CD14-positive monocyte (primary cell): Measurements from ENCODE around the gene H6PD. TPM values are rescaled to one million over a fixed set of nuclear protein-coding genes. Genes with fewer than 3 reads are reported as not detected.

Experiments used
- DNase-seq, 3 donors: peaks; one replicate each; pipeline ENCODE4 v3.0.0-alpha.2; 2011 to 2022
- H2AFZ ChIP-seq: 2 replicates; pipeline ENCODE4 v1.6.0; 2012; ENCODE audit warnings: mild to moderate bottlenecking, low read depth, low read length, inconsistent platforms; ENCODE audit not compliant: insufficient read depth, poor library complexity, severe bottlenecking
- H3K27ac ChIP-seq, 2 donors: 1 replicate in 1 of 2; 2 replicates in 1 of 2; pipeline ENCODE4 v1.5.1; 2012 to 2013; ENCODE audit warnings: low read length in 2 of 2, control low read depth in 1 of 2, inconsistent platforms in 1 of 2, low read depth in 1 of 2, mild to moderate bottlenecking in 1 of 2
- H3K27me3 ChIP-seq, 2 donors: one replicate each; pipeline versions ENCODE4 v1.6.0 to v1.6.1; 2011 to 2013; ENCODE audit warnings: low read length in 2 of 2; ENCODE audit not compliant: control insufficient read depth in 2 of 2, insufficient read depth in 2 of 2
- H3K36me3 ChIP-seq, 2 donors: replicated peaks in 1 of 2; 1 replicate in 1 of 2; 2 replicates in 1 of 2; pipeline versions ENCODE4 v1.5.1 to v1.6.1; 2012 to 2013; ENCODE audit warnings: low read length in 2 of 2, control low read depth in 1 of 2, inconsistent platforms in 1 of 2, mild to moderate bottlenecking in 1 of 2; ENCODE audit not compliant: insufficient read depth in 2 of 2, control insufficient read depth in 1 of 2
- H3K4me1 ChIP-seq, 2 donors: 1 replicate in 1 of 2; 2 replicates in 1 of 2; pipeline versions ENCODE4 v1.5.1 to v1.6.1; 2012 to 2013; ENCODE audit warnings: low read length in 2 of 2, control low read depth in 1 of 2, inconsistent platforms in 1 of 2, mild to moderate bottlenecking in 1 of 2, moderate library complexity in 1 of 2; ENCODE audit not compliant: insufficient read depth in 2 of 2, control insufficient read depth in 1 of 2
- H3K4me2 ChIP-seq: replicated peaks from 2 replicates; pipeline ENCODE3; 2012; ENCODE audit warnings: low read length, moderate library complexity, mild to moderate bottlenecking; ENCODE audit not compliant: poor library complexity, severe bottlenecking; ENCODE audit errors: extremely low read depth
- H3K4me3 ChIP-seq, 3 experiments: fragments of 200-600 bp in 1 of 3; sonication (generic) in 1 of 3; replicated peaks in 1 of 3; 1 replicate in 2 of 3; 2 replicates in 1 of 3; pipeline ENCODE4 v1.5.1; 2011 to 2013; ENCODE audit warnings: low read length in 3 of 3, mild to moderate bottlenecking in 3 of 3, control low read depth in 2 of 3, low read depth in 2 of 3, inconsistent platforms in 1 of 3, moderate library complexity in 1 of 3
- H3K79me2 ChIP-seq: 2 replicates; pipeline ENCODE4 v1.6.0; 2012; ENCODE audit warnings: mild to moderate bottlenecking, control low read depth, inconsistent platforms, low read length, moderate library complexity; ENCODE audit not compliant: insufficient read depth
- H3K9ac ChIP-seq: 2 replicates; pipeline ENCODE4 v1.6.0; 2017; ENCODE audit warnings: low read length, mild to moderate bottlenecking; ENCODE audit not compliant: insufficient read depth, poor library complexity, severe bottlenecking
- H3K9me3 ChIP-seq, 2 donors: replicated peaks in 1 of 2; 1 replicate in 1 of 2; 2 replicates in 1 of 2; pipeline versions ENCODE4 v1.5.1 to v1.6.1; 2012 to 2013; ENCODE audit warnings: low read length in 2 of 2, control low read depth in 1 of 2; ENCODE audit not compliant: control insufficient read depth in 1 of 2, insufficient read depth in 1 of 2
- H4K20me1 ChIP-seq: 2 replicates; pipeline ENCODE4 v1.6.0; 2012; ENCODE audit warnings: mild to moderate bottlenecking, low read length, control low read depth, moderate library complexity; ENCODE audit not compliant: insufficient read depth
- H3K27ac Mint-ChIP-seq, 7 donors: one replicate each; pipeline ENCODE4 v1.8.0; 2020; ENCODE audit warnings: mild to moderate bottlenecking in 7 of 7, mixed read lengths in 7 of 7, moderate library complexity in 6 of 7, inconsistent platforms in 2 of 7
- H3K27me3 Mint-ChIP-seq, 3 donors: one replicate each; pipeline ENCODE4 v1.8.0; 2021 to 2022; ENCODE audit warnings: low read depth in 3 of 3, mild to moderate bottlenecking in 3 of 3, mixed read lengths in 3 of 3, moderate library complexity in 3 of 3, inconsistent platforms in 1 of 3
- H3K36me3 Mint-ChIP-seq, 2 donors: one replicate each; pipeline ENCODE4 v1.8.0; 2020; ENCODE audit warnings: mixed read lengths in 2 of 2, inconsistent platforms in 1 of 2, mild to moderate bottlenecking in 1 of 2
- H3K4me1 Mint-ChIP-seq: one replicate; pipeline ENCODE4 v1.8.0; 2020; ENCODE audit warnings: mild to moderate bottlenecking, mixed read lengths
- H3K4me3 Mint-ChIP-seq, 2 donors: one replicate each; pipeline ENCODE4 v1.8.0; 2020; ENCODE audit warnings: mild to moderate bottlenecking in 2 of 2, mixed read lengths in 2 of 2, moderate library complexity in 1 of 2
- H3K9me3 Mint-ChIP-seq, 7 donors: one replicate each; pipeline ENCODE4 v1.8.0; 2020 to 2022; ENCODE audit warnings: mixed read lengths in 7 of 7, mild to moderate bottlenecking in 6 of 7, moderate library complexity in 6 of 7, inconsistent platforms in 2 of 7
- CTCF ChIP-seq: fragments of 200-600 bp; IDR thresholded peaks from one replicate; pipeline ENCODE4 v1.8.0; 2022; ENCODE audit warnings: antibody characterized with exemption, mild to moderate bottlenecking
- WGBS: methylation state at CpG from one replicate; pipeline ENCODE4 v1.1.5; 2013; ENCODE audit warnings: missing lambda C conversion rate; ENCODE audit not compliant: insufficient coverage; 5-methylcytosine and 5-hydroxymethylcytosine counted together
- intact Hi-C, 2 donors: fragments of 100-400 bp; cut with micrococcal nuclease; formaldehyde crosslinking; loops; one replicate each; pipeline versions ENCODE4 v1.15.0 to v1.15.1; 2023
- polyA plus RNA-seq, 3 donors: library from polyadenylated mRNA; depleted of rRNA in 1 of 3; unstranded in 2 of 3; stranded (reverse) in 1 of 3; fragments of 300-500 nt in 2 of 3; fragments of >200 nt in 1 of 3; fragmentation: Illumina TruSeq in 2 of 3; gene quantifications; 1 replicate in 2 of 3; 2 replicates in 1 of 3; pipeline ENCODE4 v1.2.3, GENCODE V29; 2012 to 2021

The H6PD gene
- polyA plus RNA-seq, 3 donors = 8.6 to 15.9 (median 11.4) TPM

GRCh38 chr1:9243066-9243739 is 8.6 kb downstream of the H6PD start:
- Histone ChIP-seq H3K4me3 (peak overlapping the region in 1 of 3 experiments; percentile 29), H3K4me1 (peaks cover 64 to 65% of the 10 kb centered on the region in 2 donors), H3K9me3 (no peaks in the 10 kb centered on the region), H3K27me3 (no peaks in the 10 kb centered on the region), H3K4me2 (peak overlapping the region; percentile 40), H2AFZ (no peak overlapping the region), H3K9ac (no peak overlapping the region), H4K20me1 (peaks cover 73% of the 10 kb centered on the region), H3K79me2 (peaks cover 5% of the 10 kb centered on the region), H3K36me3 (peaks cover 20 to 26% of the 10 kb centered on the region in 2 donors), H3K27ac (no peak overlapping the region)
- peak overlapping the region in 5 of 7 donors; percentile 9 to 66 (median 51) for H3K27ac Mint-ChIP-seq
- peaks cover 4 to 21% (median 13%) of the 10 kb centered on the region in 3 donors for H3K27me3 Mint-ChIP-seq
- H3K36me3 Mint-ChIP-seq = peaks cover 44 to 56% of the 10 kb centered on the region in 2 donors
- DNase-seq = no peak
- H3K9me3 Mint-ChIP-seq = peaks cover 0 to 9% (median 0%) of the 10 kb centered on the region in 7 donors
- peaks cover 64% of the 10 kb centered on the region for H3K4me1 Mint-ChIP-seq
- WGBS = 10% methylated on average over 4 of the region's 9 CpGs
- TF ChIP-seq CTCF = no peak
- H3K4me3 Mint-ChIP-seq = peak overlapping the region in 1 of 2 donors; percentile 80
- intact Hi-C loops = no loop called here

- H3K27ac Mint-ChIP-seq = peak overlapping the region in 3 of 7 donors; percentile 14 to 26 (median 15)
- 49% methylated on average over 8 of the region's 9 CpGs for WGBS
Measured at GRCh38 chr1:9244501-9245229, 10.1 kb downstream of the H6PD start.

More at GRCh38 chr1:9244501-9245229, 10.1 kb downstream of the H6PD start:
- H3K36me3 ChIP-seq = peaks cover 25 to 39% of the 10 kb centered on the region in 2 donors
- H2AFZ ChIP-seq = no peak overlapping the region
- H3K4me1 ChIP-seq = peaks cover 49 to 51% of the 10 kb centered on the region in 2 donors
- no peak overlapping the region for H3K4me2 ChIP-seq
- H3K9me3 ChIP-seq = no peaks in the 10 kb centered on the region
- H3K9ac ChIP-seq = no peak overlapping the region
- H3K27ac ChIP-seq = no peak overlapping the region
- no peaks in the 10 kb centered on the region for H3K27me3 ChIP-seq
- peaks cover 63% of the 10 kb centered on the region for H4K20me1 ChIP-seq
- no peak for TF ChIP-seq CTCF
- Mint-ChIP-seq H3K27me3 (peaks cover 4 to 18% (median 11%) of the 10 kb centered on the region in 3 donors), H3K36me3 (peaks cover 52 to 65% of the 10 kb centered on the region in 2 donors), H3K9me3 (peaks cover 0 to 9% (median 0%) of the 10 kb centered on the region in 7 donors), H3K4me1 (peaks cover 49% of the 10 kb centered on the region), H3K4me3 (no peak overlapping the region)
- no peak for DNase-seq
- H3K79me2 ChIP-seq = peaks cover 3% of the 10 kb centered on the region
- no peak overlapping the region for H3K4me3 ChIP-seq
- intact Hi-C loops = no loop called here
